Measurements from ENCODE around the gene PPP4R3C. TPM values are rescaled to one million over a fixed set of nuclear protein-coding genes. Genes with fewer than 3 reads are reported as not detected.
"Not testable (repeated sequence)": the region's sequence is repeated elsewhere in the genome, so short reads cannot be mapped to it uniquely, and the experiment has no call there.

Gene PPP4R3C
- total and polyA plus RNA-seq, 2 donors (not counting 1 experiment from before 2014, with no cell fraction given) = not detected

DNA sequence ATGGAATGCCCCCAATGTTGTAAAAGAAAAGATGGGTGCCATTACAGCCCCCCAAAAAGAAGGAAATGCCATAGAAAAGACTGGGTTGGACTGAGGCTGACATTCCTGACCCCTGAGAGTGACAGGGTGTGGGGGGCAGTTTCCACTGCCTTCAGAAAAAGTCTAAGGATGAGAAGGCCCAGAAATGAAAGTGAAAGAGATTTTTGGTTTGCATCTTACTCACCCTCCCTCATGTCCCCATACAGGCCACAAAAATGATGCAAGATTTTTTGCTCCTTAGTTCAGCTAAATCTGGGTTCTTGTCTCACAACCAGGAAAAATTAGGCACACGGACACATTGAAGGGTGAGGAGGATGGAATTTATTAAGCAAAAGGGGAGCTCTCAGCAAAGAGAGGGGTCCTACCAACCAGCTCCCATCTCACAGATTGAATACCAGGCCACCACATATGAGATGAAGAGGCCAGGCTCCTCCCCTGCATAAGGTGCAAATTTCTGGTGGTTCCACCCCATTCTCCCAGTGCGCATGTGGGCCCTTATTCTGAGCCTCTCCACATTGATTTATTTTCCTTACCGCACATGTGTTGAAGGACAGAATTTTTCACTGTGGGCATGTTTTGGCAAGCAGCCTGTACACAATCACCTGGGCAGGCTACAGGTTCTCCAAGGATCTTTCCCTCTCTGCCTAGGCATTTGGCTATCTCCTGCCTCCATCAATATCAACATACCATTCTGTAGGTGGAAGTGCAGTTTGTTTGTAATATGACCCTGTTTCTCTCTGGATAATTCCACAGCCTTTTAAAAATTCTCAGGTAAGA lies 18.8 kb downstream of the PPP4R3C start:
- H3K4me3 ChIP-seq (ENCODE audit: control extremely low read depth in 1 of 5, extremely low read depth in 1 of 5, insufficient read depth in 1 of 5, low read depth in 2 of 5, low read length in 4 of 5) = no peak overlapping the region
- no peak overlapping the region for H3K9ac ChIP-seq (ENCODE audit: low read length)
- H3K79me2 ChIP-seq (ENCODE audit: control insufficient read depth, insufficient read depth, low read length) = no peaks in the 10 kb centered on the region
- H3K36me3 ChIP-seq (replicated peaks in 1 of 2; ENCODE audit: control extremely low read depth in 1 of 2, control insufficient read depth in 1 of 2, extremely low read depth in 1 of 2, insufficient read depth in 2 of 2, low read length in 1 of 2) = no peaks in the 10 kb centered on the region
- no peaks in the 10 kb centered on the region for H4K20me1 ChIP-seq (ENCODE audit: control insufficient read depth, insufficient read depth, low read length, poor library complexity, severe bottlenecking)
- H3K27me3 ChIP-seq (replicated peaks in 1 of 4; ENCODE audit: control extremely low read depth in 1 of 4, control insufficient read depth in 3 of 4, insufficient read depth in 4 of 4, low read length in 3 of 4) = no peaks in the 10 kb centered on the region
- Mint-ChIP-seq H3K27me3 (no peaks in the 10 kb centered on the region), H3K4me1 (no peaks in the 10 kb centered on the region), H3K4me3 (no peak overlapping the region), H3K27ac (no peak overlapping the region), H3K9me3 (ENCODE audit: insufficient read depth) (no peaks in the 10 kb centered on the region)
- DNase-seq = no peak
- ATAC-seq (ENCODE audit: low read depth) = no peak
- POLR2A ChIA-PET = no interaction called here
- H3K4me2 ChIP-seq (replicated peaks; ENCODE audit: low read depth, low read length, poor library complexity, severe bottlenecking) = no peak overlapping the region
- no peak for TF ChIP-seq EZH2 (IDR thresholded peaks at IDR 0.05; ENCODE audit: borderline replicate concordance, insufficient read depth, low read depth, low read length, poor library complexity, severe bottlenecking)
- TF ChIP-seq, protein P1, sequence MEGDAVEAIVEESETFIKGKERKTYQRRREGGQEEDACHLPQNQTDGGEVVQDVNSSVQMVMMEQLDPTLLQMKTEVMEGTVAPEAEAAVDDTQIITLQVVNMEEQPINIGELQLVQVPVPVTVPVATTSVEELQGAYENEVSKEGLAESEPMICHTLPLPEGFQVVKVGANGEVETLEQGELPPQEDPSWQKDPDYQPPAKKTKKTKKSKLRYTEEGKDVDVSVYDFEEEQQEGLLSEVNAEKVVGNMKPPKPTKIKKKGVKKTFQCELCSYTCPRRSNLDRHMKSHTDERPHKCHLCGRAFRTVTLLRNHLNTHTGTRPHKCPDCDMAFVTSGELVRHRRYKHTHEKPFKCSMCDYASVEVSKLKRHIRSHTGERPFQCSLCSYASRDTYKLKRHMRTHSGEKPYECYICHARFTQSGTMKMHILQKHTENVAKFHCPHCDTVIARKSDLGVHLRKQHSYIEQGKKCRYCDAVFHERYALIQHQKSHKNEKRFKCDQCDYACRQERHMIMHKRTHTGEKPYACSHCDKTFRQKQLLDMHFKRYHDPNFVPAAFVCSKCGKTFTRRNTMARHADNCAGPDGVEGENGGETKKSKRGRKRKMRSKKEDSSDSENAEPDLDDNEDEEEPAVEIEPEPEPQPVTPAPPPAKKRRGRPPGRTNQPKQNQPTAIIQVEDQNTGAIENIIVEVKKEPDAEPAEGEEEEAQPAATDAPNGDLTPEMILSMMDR (IDR thresholded peaks at IDR 0.05) = no peak
- no peaks in the 10 kb centered on the region for H3K4me1 ChIP-seq (ENCODE audit: control insufficient read depth in 2 of 2, insufficient read depth in 2 of 2, low read length in 2 of 2)
- intact Hi-C loops (cut with micrococcal nuclease) = no loop called here
- CTCF ChIA-PET = no interaction called here
- no peak overlapping the region for H2AFZ ChIP-seq (ENCODE audit: insufficient read depth, low read depth, low read length, poor library complexity, severe bottlenecking)
- 80% methylated on average over 1 of the region's 3 CpGs for WGBS (ENCODE audit: insufficient coverage)
- no peak overlapping the region for H3K27ac ChIP-seq (ENCODE audit: low read length in 2 of 2)
- H3K9me3 ChIP-seq (ENCODE audit: control extremely low read depth in 1 of 3, control insufficient read depth in 2 of 3, insufficient read depth in 1 of 3, low read length in 2 of 3) = peaks cover 0 to 3% (median 0%) of the 10 kb centered on the region in 3 donors

DNA sequence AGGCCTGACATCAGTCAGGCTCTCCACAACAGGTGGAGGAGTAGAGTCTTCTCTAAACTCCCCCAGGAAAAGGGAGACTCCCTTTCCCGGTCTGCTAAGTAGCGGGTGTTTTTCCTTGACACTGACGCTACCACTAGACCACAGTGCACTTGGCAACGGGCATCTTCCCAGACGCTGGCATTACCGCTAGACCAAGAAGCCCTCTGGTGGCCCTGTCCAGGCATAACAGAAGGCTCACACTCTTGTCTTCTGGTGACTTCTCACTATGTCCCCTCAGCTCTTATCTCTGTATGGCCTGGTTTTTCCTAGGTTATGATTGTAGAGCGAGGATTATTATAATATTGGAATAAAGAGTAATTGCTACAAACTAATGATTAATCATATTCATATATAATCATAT lies 20.7 kb downstream of the PPP4R3C start:
- H3K9ac ChIP-seq (ENCODE audit: low read length); H3K79me2 ChIP-seq (ENCODE audit: control insufficient read depth, insufficient read depth, low read length); CTCF ChIA-PET; ATAC-seq (ENCODE audit: low read depth); H3K4me1 Mint-ChIP-seq; H3K4me3 ChIP-seq (ENCODE audit: control extremely low read depth in 1 of 5, extremely low read depth in 1 of 5, insufficient read depth in 1 of 5, low read depth in 2 of 5, low read length in 4 of 5); H3K27me3 ChIP-seq (replicated peaks in 1 of 4; ENCODE audit: control extremely low read depth in 1 of 4, control insufficient read depth in 3 of 4, insufficient read depth in 4 of 4, low read length in 3 of 4); H3K27ac Mint-ChIP-seq; H3K27me3 Mint-ChIP-seq; H4K20me1 ChIP-seq (ENCODE audit: control insufficient read depth, insufficient read depth, low read length, poor library complexity, severe bottlenecking); H3K9me3 Mint-ChIP-seq (ENCODE audit: insufficient read depth); POLR2A ChIA-PET; H2AFZ ChIP-seq (ENCODE audit: insufficient read depth, low read depth, low read length, poor library complexity, severe bottlenecking); DNase-seq; H3K4me1 ChIP-seq (ENCODE audit: control insufficient read depth in 2 of 2, insufficient read depth in 2 of 2, low read length in 2 of 2); H3K27ac ChIP-seq (ENCODE audit: low read length in 2 of 2); H3K9me3 ChIP-seq (ENCODE audit: control extremely low read depth in 1 of 3, control insufficient read depth in 2 of 3, insufficient read depth in 1 of 3, low read length in 2 of 3); H3K4me2 ChIP-seq (replicated peaks; ENCODE audit: low read depth, low read length, poor library complexity, severe bottlenecking); intact Hi-C loops (cut with micrococcal nuclease); H3K4me3 Mint-ChIP-seq; H3K36me3 ChIP-seq (replicated peaks in 1 of 2; ENCODE audit: control extremely low read depth in 1 of 2, control insufficient read depth in 1 of 2, extremely low read depth in 1 of 2, insufficient read depth in 2 of 2, low read length in 1 of 2): not testable (repeated sequence)
- 100% methylated on average over 1 of the region's 7 CpGs for WGBS (ENCODE audit: insufficient coverage)

Measured in B cell (primary cell).